KMS-11 (cell line): ENCODE data around the gene ANKRD26.

Experiments used
- H2AFZ ChIP-seq: fragments of 200-600 bp; sonication (generic); 2 replicates; pipeline ENCODE4 v1.6.1; 2016; ENCODE audit warnings: antibody characterized with exemption, mixed run types, low read depth
- H3K27ac ChIP-seq: fragments of 200-600 bp; sonication (generic); 2 replicates; pipeline ENCODE4 v1.6.1; 2016; ENCODE audit warnings: mild to moderate bottlenecking, mixed run types
- H3K27me3 ChIP-seq: fragments of 200-600 bp; sonication (generic); 2 replicates; pipeline ENCODE4 v1.6.1; 2017; ENCODE audit warnings: mild to moderate bottlenecking, low read depth, mixed run types, moderate library complexity; ENCODE audit not compliant: insufficient read depth
- H3K36me3 ChIP-seq: fragments of 200-600 bp; sonication (generic); 2 replicates; pipeline ENCODE4 v1.6.1; 2017; ENCODE audit warnings: mild to moderate bottlenecking, mixed run types; ENCODE audit not compliant: insufficient read depth
- H3K4me1 ChIP-seq: fragments of 200-600 bp; sonication (generic); 2 replicates; pipeline ENCODE4 v1.6.1; 2016; ENCODE audit warnings: mild to moderate bottlenecking, low read depth, mixed run types; ENCODE audit not compliant: poor library complexity, severe bottlenecking
- H3K4me2 ChIP-seq: fragments of 200-600 bp; sonication (generic); 2 replicates; pipeline ENCODE4 v1.7.0; 2016; ENCODE audit warnings: mild to moderate bottlenecking, mixed run types
- H3K4me3 ChIP-seq: fragments of 200-600 bp; sonication (generic); IDR thresholded peaks from 2 replicates; pipeline ENCODE4 v1.6.1; 2017; ENCODE audit warnings: low read depth, low read length, mixed read lengths; ENCODE audit not compliant: insufficient read depth
- H3K79me2 ChIP-seq: fragments of 200-600 bp; sonication (generic); 2 replicates; pipeline ENCODE4 v1.6.1; 2016; ENCODE audit warnings: low read depth, mixed run types; ENCODE audit not compliant: insufficient read depth
- H3K9ac ChIP-seq: fragments of 200-600 bp; sonication (generic); 2 replicates; pipeline ENCODE4 v1.6.1; 2016; ENCODE audit warnings: mild to moderate bottlenecking, mixed run types
- H4K20me1 ChIP-seq: fragments of 200-600 bp; sonication (generic); 2 replicates; pipeline ENCODE4 v1.6.1; 2016; ENCODE audit warnings: mild to moderate bottlenecking, mixed run types; ENCODE audit not compliant: insufficient read depth
- CTCF ChIP-seq: fragments of 200-600 bp; sonication (generic); conservative IDR thresholded peaks from 2 replicates; pipeline ENCODE4 v1.6.1; 2017; ENCODE audit warnings: low read depth, mild to moderate bottlenecking, antibody characterized with exemption, low read length, moderate library complexity, mixed read lengths

The ANKRD26 gene

GRCh38 chr10:27020243-27020642 is 80.1 kb downstream of the ANKRD26 start:
- Histone ChIP-seq H4K20me1 (no peaks in the 10 kb centered on the region), H3K4me3 (no peak overlapping the region), H3K36me3 (no peaks in the 10 kb centered on the region), H3K27ac (no peak overlapping the region), H2AFZ (no peak overlapping the region), H3K4me2 (no peak overlapping the region), H3K9ac (no peak overlapping the region), H3K4me1 (no peaks in the 10 kb centered on the region), H3K79me2 (no peaks in the 10 kb centered on the region), H3K27me3 (no peaks in the 10 kb centered on the region)
- no peak for TF ChIP-seq CTCF

- H2AFZ ChIP-seq, result no peak overlapping the region
- H3K4me2 ChIP-seq, result no peak overlapping the region
- H4K20me1 ChIP-seq, result no peaks in the 10 kb centered on the region
- H3K27ac ChIP-seq, result no peak overlapping the region
- TF ChIP-seq CTCF, result no peak
- no peaks in the 10 kb centered on the region for H3K27me3 ChIP-seq
- no peaks in the 10 kb centered on the region for H3K79me2 ChIP-seq
- no peak overlapping the region for H3K9ac ChIP-seq
- no peaks in the 10 kb centered on the region for H3K4me1 ChIP-seq
- H3K36me3 ChIP-seq, result no peaks in the 10 kb centered on the region
- H3K4me3 ChIP-seq, result no peak overlapping the region
Observed at GRCh38 chr10:27019827-27020226, 80.5 kb downstream of the ANKRD26 start.

GRCh38 chr10:26997610-26998009 is 102.7 kb downstream of the ANKRD26 start:
- Histone ChIP-seq H3K36me3 (no peaks in the 10 kb centered on the region), H3K4me2 (no peak overlapping the region), H4K20me1 (no peaks in the 10 kb centered on the region), H3K27ac (no peak overlapping the region), H2AFZ (no peak overlapping the region), H3K4me1 (no peaks in the 10 kb centered on the region), H3K4me3 (no peak overlapping the region), H3K79me2 (no peaks in the 10 kb centered on the region), H3K27me3 (no peaks in the 10 kb centered on the region), H3K9ac (no peak overlapping the region)
- TF ChIP-seq CTCF, result no peak

GRCh38 chr10:26994743-26995142 is 105.6 kb downstream of the ANKRD26 start:
- no peak overlapping the region for H3K4me2 ChIP-seq
- H2AFZ ChIP-seq, result no peak overlapping the region
- TF ChIP-seq CTCF, result no peak
- H3K4me1 ChIP-seq, result no peaks in the 10 kb centered on the region
- no peaks in the 10 kb centered on the region for H4K20me1 ChIP-seq
- no peaks in the 10 kb centered on the region for H3K79me2 ChIP-seq
- H3K9ac ChIP-seq, result no peak overlapping the region
- no peak overlapping the region for H3K4me3 ChIP-seq
- no peaks in the 10 kb centered on the region for H3K36me3 ChIP-seq
- H3K27ac ChIP-seq, result no peak overlapping the region
- H3K27me3 ChIP-seq, result no peaks in the 10 kb centered on the region

- no peaks in the 10 kb centered on the region for H3K79me2 ChIP-seq
- H3K36me3 ChIP-seq, result no peaks in the 10 kb centered on the region
- H3K4me3 ChIP-seq, result no peak overlapping the region
- no peak overlapping the region for H3K9ac ChIP-seq
- no peak for TF ChIP-seq CTCF
- H3K27me3 ChIP-seq, result no peaks in the 10 kb centered on the region
- no peaks in the 10 kb centered on the region for H4K20me1 ChIP-seq
- no peak overlapping the region for H3K27ac ChIP-seq
- H2AFZ ChIP-seq, result no peak overlapping the region
- H3K4me1 ChIP-seq, result no peaks in the 10 kb centered on the region
- no peak overlapping the region for H3K4me2 ChIP-seq
Observed at GRCh38 chr10:26987851-26988250, 112.4 kb downstream of the ANKRD26 start.
